H1 (cell line): ENCODE data around the gene TNP2. TPM values are rescaled to one million over a fixed set of nuclear protein-coding genes. Genes with fewer than 3 reads are reported as not detected.

ENCODE experiments used
- CTCF ChIA-PET: fragments of 300-600 bp; sonication (Branson Sonifier 250); formaldehyde crosslinking; loops from one replicate; lab custom pipeline; 2021; ENCODE audit not compliant: partially characterized antibody; lab: Charles Lee
- POLR2A ChIA-PET: fragments of 300-600 bp; sonication (Branson Sonifier 250); formaldehyde crosslinking; loops from one replicate; lab custom pipeline; 2021; ENCODE audit warnings: inconsistent platforms; ENCODE audit not compliant: partially characterized antibody; lab: Charles Lee
- DNase-seq, 2 experiments: peaks; one replicate each; pipeline versions ENCODE4 v3.0.0 to v3.0.0-alpha.2; 2010 to 2022; ENCODE audit warnings: low spot score in 2 of 2, low read depth in 1 of 2, mixed read lengths in 1 of 2
- FAIRE-seq: peaks from 2 replicates; lab custom pipeline; 2011; peaks lifted over from hg19 to GRCh38; lab: Jason Lieb, UNC
- H2AFZ ChIP-seq: 2 replicates; pipeline ENCODE4 v1.8.1; 2012; ENCODE audit warnings: low read length, inconsistent platforms
- H2AK5ac ChIP-seq: 2 replicates; pipeline ENCODE4 v1.6.1; 2013; ENCODE audit warnings: low read depth, low read length
- H2BK120ac ChIP-seq: replicated peaks from 2 replicates; pipeline ENCODE3; 2013; ENCODE audit warnings: low read depth, low read length, inconsistent platforms
- H2BK12ac ChIP-seq: 2 replicates; pipeline ENCODE4 v1.6.1; 2013; ENCODE audit warnings: low read depth, low read length
- H2BK15ac ChIP-seq: 2 replicates; pipeline ENCODE4 v1.6.1; 2013; ENCODE audit warnings: low read length
- H2BK20ac ChIP-seq: 2 replicates; pipeline ENCODE4 v1.6.1; 2013; ENCODE audit warnings: low read length
- H2BK5ac ChIP-seq: 2 replicates; pipeline ENCODE4 v1.6.1; 2013; ENCODE audit warnings: low read depth, low read length
- H3K14ac ChIP-seq: 2 replicates; pipeline ENCODE4 v1.6.1; 2013; ENCODE audit warnings: inconsistent platforms; ENCODE audit not compliant: insufficient read length
- H3K18ac ChIP-seq: 2 replicates; pipeline ENCODE4 v1.6.1; 2013; ENCODE audit warnings: low read length; ENCODE audit errors: extremely low read depth
- H3K23ac ChIP-seq: 2 replicates; pipeline ENCODE4 v1.6.1; 2013; ENCODE audit warnings: inconsistent platforms; ENCODE audit not compliant: insufficient read length
- H3K23me2 ChIP-seq: 2 replicates; pipeline ENCODE4 v1.6.1; 2013; ENCODE audit warnings: low read depth, low read length
- H3K27ac ChIP-seq: 2 replicates; pipeline ENCODE4 v1.6.1; 2011; ENCODE audit warnings: low read depth, low read length, inconsistent platforms
- H3K27me3 ChIP-seq, 4 experiments: replicated peaks in 1 of 4; 1 replicate in 1 of 4; 2 replicates in 3 of 4; pipeline versions ENCODE4 v1.6.1 to v1.8.1; 2011 to 2013; ENCODE audit warnings: low read length in 3 of 4, mild to moderate bottlenecking in 3 of 4, inconsistent platforms in 2 of 4, mixed read lengths in 2 of 4, moderate library complexity in 1 of 4; ENCODE audit not compliant: control insufficient read depth in 3 of 4, insufficient read depth in 3 of 4; ENCODE audit errors: extremely low read depth in 1 of 4
- H3K36me3 ChIP-seq, 4 experiments: 2 replicates each; pipeline versions ENCODE4 v1.6.1 to v1.8.1; 2011 to 2013; ENCODE audit warnings: mild to moderate bottlenecking in 4 of 4, low read length in 3 of 4, moderate library complexity in 2 of 4, control low read depth in 1 of 4, inconsistent platforms in 1 of 4; ENCODE audit not compliant: insufficient read depth in 4 of 4, control insufficient read depth in 2 of 4
- H3K4ac ChIP-seq: replicated peaks from 2 replicates; pipeline ENCODE3; 2013; ENCODE audit warnings: low read length, low read depth, mixed read lengths, inconsistent platforms; ENCODE audit not compliant: insufficient read length
- H3K4me1 ChIP-seq, 4 experiments: replicated peaks in 1 of 4; 1 replicate in 1 of 4; 2 replicates in 3 of 4; pipeline versions ENCODE4 v1.6.1 to v1.8.1; 2011 to 2013; ENCODE audit warnings: low read length in 3 of 4, inconsistent platforms in 2 of 4, mixed read lengths in 1 of 4; ENCODE audit not compliant: insufficient read depth in 4 of 4, control insufficient read depth in 3 of 4
- H3K4me2 ChIP-seq, 2 experiments: 2 replicates each; pipeline versions ENCODE4 v1.6.1 to v1.8.1; 2011 to 2013; ENCODE audit warnings: low read depth in 2 of 2, low read length in 2 of 2, control low read depth in 1 of 2, inconsistent platforms in 1 of 2, mild to moderate bottlenecking in 1 of 2; ENCODE audit not compliant: insufficient read depth in 1 of 2
- H3K4me3 ChIP-seq, 4 experiments: fragments of 200-600, 300-600 bp in 1 of 4; sonication (generic), shearing (Covaris generic), sonication (Bioruptor Twin) in 1 of 4; 2 replicates each; pipeline versions ENCODE4 v1.5.1 to v1.8.1; 2011 to 2016; ENCODE audit warnings: low read length in 4 of 4, low read depth in 3 of 4, control low read depth in 2 of 4, inconsistent platforms in 2 of 4, mild to moderate bottlenecking in 2 of 4, mixed read lengths in 1 of 4, moderate library complexity in 1 of 4; ENCODE audit not compliant: insufficient read depth in 2 of 4; ENCODE audit errors: extremely low read depth in 1 of 4
- H3K56ac ChIP-seq: replicated peaks from 2 replicates; pipeline ENCODE3; 2013; ENCODE audit warnings: low read depth, mild to moderate bottlenecking, mixed read lengths, low read length, inconsistent platforms; ENCODE audit not compliant: insufficient read length
- H3K79me1 ChIP-seq: 2 replicates; pipeline ENCODE4 v1.6.1; 2013; ENCODE audit warnings: low read depth, low read length, control low read depth
- H3K79me2 ChIP-seq, 2 experiments: 2 replicates each; pipeline versions ENCODE4 v1.6.1 to v1.8.1; 2012 to 2013; ENCODE audit warnings: low read length in 2 of 2, mild to moderate bottlenecking in 2 of 2, inconsistent platforms in 1 of 2; ENCODE audit not compliant: insufficient read depth in 2 of 2, control insufficient read depth in 1 of 2
- H3K9ac ChIP-seq, 4 experiments: replicated peaks in 1 of 4; 1 replicate in 1 of 4; 2 replicates in 3 of 4; pipeline versions ENCODE4 v1.6.1 to v1.8.1; 2011 to 2013; ENCODE audit warnings: low read depth in 3 of 4, low read length in 3 of 4, control low read depth in 2 of 4, mild to moderate bottlenecking in 2 of 4, moderate library complexity in 2 of 4, inconsistent platforms in 1 of 4; ENCODE audit errors: extremely low read depth in 1 of 4
- H3K9me3 ChIP-seq, 2 experiments: 2 replicates each; pipeline versions ENCODE4 v1.6.1 to v1.8.1; 2012 to 2013; ENCODE audit warnings: mild to moderate bottlenecking in 2 of 2, moderate library complexity in 2 of 2, control low read depth in 1 of 2, inconsistent platforms in 1 of 2, low read depth in 1 of 2, low read length in 1 of 2, mixed read lengths in 1 of 2; ENCODE audit not compliant: insufficient read depth in 2 of 2
- H4K20me1 ChIP-seq, 2 experiments: replicated peaks in 1 of 2; 2 replicates each; pipeline versions ENCODE3 to v1.8.1; 2011 to 2013; ENCODE audit warnings: inconsistent platforms in 2 of 2, low read length in 2 of 2, mild to moderate bottlenecking in 1 of 2; ENCODE audit not compliant: insufficient read depth in 2 of 2, control insufficient read depth in 1 of 2
- H4K5ac ChIP-seq: 2 replicates; pipeline ENCODE4 v1.6.1; 2013; ENCODE audit warnings: low read length, low read depth, mixed read lengths, inconsistent platforms; ENCODE audit not compliant: insufficient read length
- H4K8ac ChIP-seq: 2 replicates; pipeline ENCODE4 v1.8.0; 2013; ENCODE audit warnings: mild to moderate bottlenecking, moderate library complexity, low read length, inconsistent platforms; ENCODE audit not compliant: insufficient read depth; ENCODE audit errors: extremely low read depth
- H4K91ac ChIP-seq: replicated peaks from 2 replicates; pipeline ENCODE3; 2013; ENCODE audit warnings: low read length, mixed read lengths, inconsistent platforms; ENCODE audit not compliant: insufficient read length
- ATF2 ChIP-seq: IDR thresholded peaks from 2 replicates; pipeline ENCODE4 v1.6.1; 2012; ENCODE audit warnings: low read length, inconsistent platforms
- ATF3 ChIP-seq: IDR thresholded peaks from 2 replicates; pipeline ENCODE4 v1.6.1; 2011; ENCODE audit warnings: low read depth, mild to moderate bottlenecking, low read length; ENCODE audit not compliant: insufficient read depth
- CBX5 ChIP-seq: fragments of 300-800, 300-1000 bp; sonication (generic); IDR thresholded peaks from 2 replicates; pipeline ENCODE4 v1.7.1; 2016; ENCODE audit warnings: antibody characterized with exemption, low read length, low read depth
- EP300 ChIP-seq, 2 experiments: IDR thresholded peaks; 1 replicate in 1 of 2; 2 replicates in 1 of 2; pipeline ENCODE4 v1.6.1; 2011 to 2012; ENCODE audit warnings: low read depth in 2 of 2, low read length in 2 of 2, mild to moderate bottlenecking in 2 of 2, borderline replicate concordance in 1 of 2, inconsistent platforms in 1 of 2, moderate library complexity in 1 of 2
- SP4 ChIP-seq: IDR thresholded peaks from 2 replicates; pipeline ENCODE4 v1.6.1; 2012; ENCODE audit warnings: low read length, inconsistent platforms
- TAF7 ChIP-seq: optimal IDR thresholded peaks from 2 replicates; pipeline ENCODE3; 2011; ENCODE audit warnings: low read depth, mild to moderate bottlenecking, inconsistent platforms, low read length, moderate library complexity, borderline replicate concordance
- TBP ChIP-seq: IDR thresholded peaks from 2 replicates; pipeline ENCODE4 v1.6.1; 2011; ENCODE audit warnings: low read depth, low read length, improper control_type of control experiment
- WGBS, 2 experiments: shearing (Covaris generic) in 1 of 2; methylation state at CpG; one replicate each; pipeline versions ENCODE4 v1.1.6 to v1.1.7; 2013 to 2015; ENCODE audit warnings: low lambda C conversion rate in 2 of 2, mixed read lengths in 2 of 2, inconsistent platforms in 1 of 2, low coverage in 1 of 2, missing lambda C conversion rate in 1 of 2; ENCODE audit not compliant: insufficient replicate concordance in 2 of 2, insufficient coverage in 1 of 2, insufficient read length in 1 of 2; ENCODE audit errors: extremely low coverage in 1 of 2, missing lambda C conversion rate in 1 of 2; 5-methylcytosine and 5-hydroxymethylcytosine counted together
- polyA plus RNA-seq, 7 experiments: library from polyadenylated mRNA; depleted of rRNA in 3 of 7; stranded (reverse) in 5 of 7; unstranded in 2 of 7; fragments of >200 nt in 5 of 7; fragments of 200-250 nt in 2 of 7; gene quantifications; 1 replicate in 5 of 7; 2 replicates in 1 of 7; 4 replicates in 1 of 7; pipeline versions ENCODE4 v1.2.1 to v1.2.3, GENCODE V29; 2011 to 2013; ENCODE audit warnings: missing spikeins in 2 of 7, mixed read lengths in 2 of 7
- total RNA-seq: library from RNA; stranded (reverse); fragmentation: NEBNext Ultra II Directional; extraction: Animal tissue kit (Norgen Biotek cat#: 25700); gene quantifications from 2 replicates; pipeline ENCODE4 v1.2.1, GENCODE V29; 2021

Gene TNP2
- total and polyA plus RNA-seq, 2 of the 8 experiments (the other 6 are each of a cell fraction or from before 2014, with no cell fraction given) = not detected

- no peaks in the 10 kb centered on the region for H3K23me2 ChIP-seq
- 0 out of 2 replicates have a peak overlapping the region, but pooled peaks have one; percentile 52 for H2BK5ac ChIP-seq
- ChIA-PET CTCF (interaction anchor here (0.9 to 8.1 kb wide), 11 partner anchors 9 to 175 kb away, joined by 3 to 79 read pairs (median 4); partner anchors contain the start of gene SOCS1), POLR2A (interaction anchor here (0.9 to 2.7 kb wide), 7 partner anchors 13 to 80 kb away, joined by 3 to 11 read pairs (median 4); partner anchors contain the start of gene SOCS1)
- 85% methylated on average over 3 of the region's 3 CpGs; no CpG with 5 or more reads in 1 of the 2 experiments for WGBS, 2 experiments
- no peak overlapping the region for H3K9ac ChIP-seq
- no peak overlapping the region for H3K4ac ChIP-seq
- no peak overlapping the region for H4K91ac ChIP-seq
- no peak overlapping the region for H4K5ac ChIP-seq
- no peaks in the 10 kb centered on the region for H3K79me2 ChIP-seq
- no peak overlapping the region for H3K23ac ChIP-seq
- H2BK15ac ChIP-seq = 0 out of 2 replicates have a peak overlapping the region, but pooled peaks have one; percentile 46
- H4K8ac ChIP-seq = no peak overlapping the region
- H3K27me3 ChIP-seq = no peaks in the 10 kb centered on the region
- no peak overlapping the region for H2BK120ac ChIP-seq
- H2AFZ ChIP-seq = peak overlapping the region; percentile 65
- peak overlapping the region; percentile 90; the same call in 1 of the 2 replicates for H2BK12ac ChIP-seq
- H3K4me3 ChIP-seq = no peak overlapping the region
- no peak overlapping the region for H3K56ac ChIP-seq
- H3K4me1 ChIP-seq = peaks cover 0 to 5% (median 0%) of the 10 kb centered on the region in 4 experiments; a peak in 2 of 7 replicates
- H3K27ac ChIP-seq = no peak overlapping the region
- H2BK20ac ChIP-seq = 0 out of 2 replicates have a peak overlapping the region, but pooled peaks have one; percentile 80
- H4K20me1 ChIP-seq = no peaks in the 10 kb centered on the region
- TF ChIP-seq ATF2 (no peak), TBP (no peak), ATF3 (no peak), CBX5 (no peak), EP300 (IDR thresholded peaks at IDR 0.05; ENCODE audit: borderline replicate concordance in 1 of 2, low read depth in 2 of 2, low read length in 2 of 2) (no peak), SP4 (no peak), TAF7 (no peak)
- no peaks in the 10 kb centered on the region for H3K36me3 ChIP-seq
- no peak overlapping the region for H3K14ac ChIP-seq
- H3K4me2 ChIP-seq = no peak overlapping the region
- FAIRE-seq (no peak), DNase-seq (no peak)
- H2AK5ac ChIP-seq = no peak overlapping the region
- H3K18ac ChIP-seq = peak overlapping the region; percentile 19; the same call in 1 of the 2 replicates
- no peaks in the 10 kb centered on the region for H3K79me1 ChIP-seq
- no peaks in the 10 kb centered on the region for H3K9me3 ChIP-seq
These were observed 4.7 kb upstream of the TNP2 start for GRCh38 chr16:11273721-11274324.
